ENCODE results near the gene RTEL1. TPM values are rescaled to one million over a fixed set of nuclear protein-coding genes. Genes with fewer than 3 reads are reported as not detected.

The RTEL1 gene
- total RNA-seq, 4 donors from 2014 or later = 14.1 to 87.4 (median 54.2) TPM

GRCh38 chr20:63701051-63701328 is 42.9 kb downstream of the RTEL1 start:
- H3K36me3 ChIP-seq = peaks cover 0 to 12% of the 10 kb centered on the region in 2 donors
- H3K27ac ChIP-seq = no peak overlapping the region
- H3K9me3 ChIP-seq = no peaks in the 10 kb centered on the region
- WGBS, 2 donors = 73 to 82% methylated on average over 5 of the region's 5 CpGs
- H3K4me3 ChIP-seq (replicated peaks in 1 of 3) = no peak overlapping the region
- TF ChIP-seq CTCF (IDR thresholded peaks at IDR 0.05) = no peak
- TF ChIP-seq POLR2A (IDR thresholded peaks at IDR 0.05) = no peak
- peaks cover 11 to 22% of the 10 kb centered on the region in 2 donors for H3K4me1 ChIP-seq
- intact Hi-C loops (cut with DNase I) = no loop called here
- H3K27me3 ChIP-seq = no peaks in the 10 kb centered on the region
- DNase-seq = no peak

- Histone ChIP-seq H3K27ac (no peak overlapping the region), H3K9me3 (no peaks in the 10 kb centered on the region), H3K4me3 (replicated peaks in 1 of 3) (no peak overlapping the region), H3K27me3 (no peaks in the 10 kb centered on the region), H3K36me3 (peaks cover 0 to 14% of the 10 kb centered on the region in 2 donors), H3K4me1 (peaks cover 12 to 26% of the 10 kb centered on the region in 2 donors)
- TF ChIP-seq CTCF (IDR thresholded peaks at IDR 0.05) (no peak), POLR2A (IDR thresholded peaks at IDR 0.05) (no peak)
- intact Hi-C loops (cut with DNase I) = no loop called here
- 79 to 82% methylated on average over 4 to 11 of the region's 14 CpGs for WGBS, 2 donors
- no peak for DNase-seq
These were observed 43.4 kb downstream of the RTEL1 start for GRCh38 chr20:63701329-63702035.

- H3K4me3 ChIP-seq (replicated peaks in 1 of 3) = no peak overlapping the region
- intact Hi-C loops (cut with DNase I) = no loop called here
- H3K27ac ChIP-seq = no peak overlapping the region
- no peaks in the 10 kb centered on the region for H3K27me3 ChIP-seq
- H3K4me1 ChIP-seq = peaks cover 12 to 31% of the 10 kb centered on the region in 2 donors
- 87 to 93% methylated on average over 8 to 16 of the region's 16 CpGs for WGBS, 2 donors
- H3K36me3 ChIP-seq = peaks cover 0 to 14% of the 10 kb centered on the region in 2 donors
- H3K9me3 ChIP-seq = no peaks in the 10 kb centered on the region
- DNase-seq = no peak
- TF ChIP-seq POLR2A (IDR thresholded peaks at IDR 0.05) (no peak), CTCF (IDR thresholded peaks at IDR 0.05) (no peak)
These were observed 44.0 kb downstream of the RTEL1 start for GRCh38 chr20:63702036-63702665.

GRCh38 chr20:63702751-63703470 is 44.8 kb downstream of the RTEL1 start:
- no peak for DNase-seq
- Histone ChIP-seq H3K27me3 (no peaks in the 10 kb centered on the region), H3K4me1 (peaks cover 11 to 28% of the 10 kb centered on the region in 2 donors), H3K36me3 (peaks cover 0 to 14% of the 10 kb centered on the region in 2 donors), H3K9me3 (no peaks in the 10 kb centered on the region), H3K27ac (no peak overlapping the region), H3K4me3 (replicated peaks in 1 of 3) (no peak overlapping the region)
- 77 to 86% methylated on average over 6 to 10 of the region's 13 CpGs for WGBS, 2 donors
- TF ChIP-seq CTCF (IDR thresholded peaks at IDR 0.05) (no peak), POLR2A (IDR thresholded peaks at IDR 0.05) (no peak)
- intact Hi-C loops (cut with DNase I) = no loop called here
